IMR-90 (cell line): ENCODE results near the gene FGF5. TPM values are rescaled to one million over a fixed set of nuclear protein-coding genes. Genes with fewer than 3 reads are reported as not detected.

Experiments used
- ATAC-seq: fragments of 200-7000 bp; cut with Tn5 transposase; 2 replicates; pipeline ENCODE4 v1.9.1; 2020; ENCODE audit warnings: low read depth, mild to moderate bottlenecking, moderate library complexity
- BruUV-seq: library from RNA; stranded (reverse); fragments of 400-500 nt; replicated peaks from 2 replicates; lab custom pipeline; 2021; lab: Mats Ljungman, UMichigan
- CTCF ChIA-PET: fragments of 300-600 bp; formaldehyde crosslinking; extraction: SDS; loops from one replicate; lab custom pipeline; 2021; ENCODE audit warnings: antibody characterized with exemption; lab: Yijun Ruan, JAX
- POLR2A ChIA-PET: fragments of 300-600 bp; sonication (Branson Sonifier 250); formaldehyde crosslinking; loops from one replicate; lab custom pipeline; 2022; ENCODE audit warnings: antibody characterized with exemption; ENCODE audit not compliant: unreplicated experiment; lab: Charles Lee
- DNase-seq: peaks from one replicate; pipeline ENCODE4 v3.0.0; 2013
- H2AFZ ChIP-seq: replicated peaks from 2 replicates; pipeline ENCODE3; 2013; ENCODE audit warnings: low read length, mild to moderate bottlenecking; ENCODE audit not compliant: poor library complexity
- H2AK5ac ChIP-seq: 2 replicates; pipeline ENCODE4 v1.6.1; 2013; ENCODE audit warnings: low read depth, low read length, inconsistent platforms
- H2AK9ac ChIP-seq: replicated peaks from 2 replicates; pipeline ENCODE3; 2013; ENCODE audit warnings: mild to moderate bottlenecking, low read depth, low read length, moderate library complexity; ENCODE audit not compliant: poor library complexity
- H2BK120ac ChIP-seq: 2 replicates; pipeline ENCODE4 v1.6.1; 2013; ENCODE audit warnings: low read depth, low read length, inconsistent platforms
- H2BK15ac ChIP-seq: 3 replicates; pipeline ENCODE4 v1.6.1; 2013; ENCODE audit warnings: low read depth, low read length, inconsistent platforms
- H2BK20ac ChIP-seq: 2 replicates; pipeline ENCODE4 v1.6.1; 2013; ENCODE audit warnings: low read depth, mild to moderate bottlenecking, inconsistent platforms, low read length, moderate library complexity
- H2BK5ac ChIP-seq: 2 replicates; pipeline ENCODE4 v1.6.1; 2013; ENCODE audit warnings: mild to moderate bottlenecking, low read depth, low read length, inconsistent platforms; ENCODE audit not compliant: poor library complexity, severe bottlenecking
- H3K14ac ChIP-seq: replicated peaks from 2 replicates; pipeline ENCODE4 v1.6.1; 2013; ENCODE audit warnings: low read depth, low read length, inconsistent platforms
- H3K18ac ChIP-seq: 2 replicates; pipeline ENCODE4 v1.6.1; 2013; ENCODE audit warnings: low read depth, low read length, control low read depth
- H3K23ac ChIP-seq: 2 replicates; pipeline ENCODE4 v1.6.1; 2013; ENCODE audit warnings: low read depth, low read length, inconsistent platforms
- H3K27ac ChIP-seq: 2 replicates; pipeline ENCODE4 v1.5.1; 2013; ENCODE audit warnings: mild to moderate bottlenecking, control low read depth, low read length; ENCODE audit not compliant: insufficient read depth
- H3K27me3 ChIP-seq: 2 replicates; pipeline ENCODE4 v1.6.1; 2013; ENCODE audit warnings: low read length; ENCODE audit not compliant: control insufficient read depth, insufficient read depth
- H3K36me3 ChIP-seq: 2 replicates; pipeline ENCODE4 v1.6.1; 2013; ENCODE audit warnings: low read length, mixed read lengths; ENCODE audit not compliant: control insufficient read depth, insufficient read depth
- H3K4ac ChIP-seq: 2 replicates; pipeline ENCODE4 v1.6.1; 2013; ENCODE audit warnings: low read depth, low read length, inconsistent platforms
- H3K4me1 ChIP-seq: 2 replicates; pipeline ENCODE4 v1.6.1; 2013; ENCODE audit warnings: low read length, mixed read lengths; ENCODE audit not compliant: control insufficient read depth, insufficient read depth
- H3K4me2 ChIP-seq: 2 replicates; pipeline ENCODE4 v1.6.1; 2013; ENCODE audit warnings: low read depth, mild to moderate bottlenecking, control low read depth, low read length, moderate library complexity
- H3K4me3 ChIP-seq: 2 replicates; pipeline ENCODE4 v1.5.1; 2013; ENCODE audit warnings: low read depth, mild to moderate bottlenecking, control low read depth, low read length, moderate library complexity; ENCODE audit not compliant: insufficient read depth
- H3K56ac ChIP-seq: 2 replicates; pipeline ENCODE4 v1.6.1; 2013; ENCODE audit warnings: low read length, inconsistent platforms; ENCODE audit not compliant: insufficient read depth; ENCODE audit errors: extremely low read depth
- H3K79me1 ChIP-seq, 2 experiments: 2 replicates each; pipeline ENCODE4 v1.6.1; 2013; ENCODE audit warnings: low read length in 2 of 2, inconsistent platforms in 1 of 2, low read depth in 1 of 2
- H3K9ac ChIP-seq: 2 replicates; pipeline ENCODE4 v1.6.1; 2013; ENCODE audit warnings: low read depth, low read length, control low read depth
- H3K9me1 ChIP-seq: 2 replicates; pipeline ENCODE4 v1.6.1; 2013; ENCODE audit warnings: low read length, inconsistent platforms; ENCODE audit not compliant: insufficient read depth
- H3K9me3 ChIP-seq: 2 replicates; pipeline ENCODE4 v1.6.1; 2013; ENCODE audit warnings: low read length; ENCODE audit not compliant: control insufficient read depth, insufficient read depth
- H4K20me1 ChIP-seq: 2 replicates; pipeline ENCODE4 v1.6.1; 2013; ENCODE audit warnings: low read length, inconsistent platforms; ENCODE audit not compliant: insufficient read depth
- H4K5ac ChIP-seq: 2 replicates; pipeline ENCODE4 v1.6.1; 2013; ENCODE audit warnings: mild to moderate bottlenecking, low read depth, low read length, control low read depth
- H4K8ac ChIP-seq, 2 experiments: 2 replicates each; pipeline ENCODE4 v1.6.1; 2013; ENCODE audit warnings: low read depth in 2 of 2, low read length in 2 of 2, control low read depth in 1 of 2, inconsistent platforms in 1 of 2
- H4K91ac ChIP-seq: 2 replicates; pipeline ENCODE4 v1.6.1; 2013; ENCODE audit warnings: low read depth, low read length, inconsistent platforms; ENCODE audit not compliant: insufficient read depth
- BHLHE40 ChIP-seq: fragments of 150-350 bp; IDR thresholded peaks from 2 replicates; pipeline ENCODE4 v1.6.1; 2016; ENCODE audit warnings: mild to moderate bottlenecking, low read depth, low read length
- CEBPB ChIP-seq: IDR thresholded peaks from 2 replicates; pipeline ENCODE4 v1.6.1; 2012; ENCODE audit warnings: low read depth, low read length, improper control_type of control experiment
- CHD1 ChIP-seq: IDR thresholded peaks from 2 replicates; pipeline ENCODE4 v1.6.1; 2012; ENCODE audit warnings: low read depth, low read length, improper control_type of control experiment
- CTCF ChIP-seq: conservative IDR thresholded peaks from 2 replicates; pipeline ENCODE4 v1.5.1; 2012; ENCODE audit warnings: mild to moderate bottlenecking, low read depth, low read length, improper control_type of control experiment
- ELK1 ChIP-seq: fragments of 150-350 bp; IDR thresholded peaks from 2 replicates; pipeline ENCODE4 v1.6.1; 2016; ENCODE audit warnings: low read depth, mild to moderate bottlenecking, low read length, moderate library complexity, borderline replicate concordance
- FOS ChIP-seq: fragments of 150-350 bp; IDR thresholded peaks from 2 replicates; pipeline ENCODE4 v1.6.1; 2016; ENCODE audit warnings: low read depth, low read length
- MAFK ChIP-seq: IDR thresholded peaks from 2 replicates; pipeline ENCODE4 v1.6.1; 2012; ENCODE audit warnings: low read depth, low read length, improper control_type of control experiment
- MAZ ChIP-seq: IDR thresholded peaks from 2 replicates; pipeline ENCODE4 v1.6.1; 2012; ENCODE audit warnings: low read depth, mild to moderate bottlenecking, low read length, improper control_type of control experiment, moderate library complexity, borderline replicate concordance
- MXI1 ChIP-seq: IDR thresholded peaks from 2 replicates; pipeline ENCODE4 v1.6.1; 2012; ENCODE audit warnings: low read depth, mild to moderate bottlenecking, low read length, moderate library complexity, borderline replicate concordance
- NFE2L2 ChIP-seq: fragments of 150-350 bp; IDR thresholded peaks from 2 replicates; pipeline ENCODE4 v1.6.1; 2016; ENCODE audit warnings: low read depth, mild to moderate bottlenecking, low read length
- POLR2A ChIP-seq: IDR thresholded peaks from 2 replicates; pipeline ENCODE4 v1.6.1; 2012; ENCODE audit warnings: mild to moderate bottlenecking, low read depth, low read length
- RAD21 ChIP-seq: IDR thresholded peaks from 2 replicates; pipeline ENCODE4 v1.6.1; 2012; ENCODE audit warnings: low read length, improper control_type of control experiment
- RCOR1 ChIP-seq: IDR thresholded peaks from 2 replicates; pipeline ENCODE4 v1.6.1; 2012; ENCODE audit warnings: mild to moderate bottlenecking, low read length, improper control_type of control experiment; ENCODE audit not compliant: insufficient replicate concordance
- RFX5 ChIP-seq: IDR thresholded peaks from 2 replicates; pipeline ENCODE4 v1.8.0; 2012; ENCODE audit warnings: low read depth, mild to moderate bottlenecking, low read length, moderate library complexity
- SMC3 ChIP-seq: fragments of 150-350 bp; IDR thresholded peaks from 2 replicates; pipeline ENCODE4 v1.6.1; 2016; ENCODE audit warnings: low read depth, mild to moderate bottlenecking, antibody characterized with exemption, low read length, moderate library complexity
- USF2 ChIP-seq: fragments of 150-350 bp; IDR thresholded peaks from 2 replicates; pipeline ENCODE4 v1.6.1; 2017; ENCODE audit warnings: mild to moderate bottlenecking, antibody characterized with exemption, low read length, low read depth
- WGBS, 2 experiments: methylation state at CpG; one replicate each; pipeline versions ENCODE4 v1.1.5 to v1.1.7; 2013; ENCODE audit warnings: missing lambda C conversion rate in 2 of 2; ENCODE audit not compliant: insufficient read length in 1 of 2; ENCODE audit errors: extremely low coverage in 2 of 2; 5-methylcytosine and 5-hydroxymethylcytosine counted together
- dilution Hi-C: fragments of 300-500 bp; cut with HindIII; formaldehyde crosslinking; loops from one replicate; pipeline ENCODE4 v1.14.3; 2018; ENCODE audit warnings: low sequenced_read_pairs; ENCODE audit not compliant: unreplicated experiment
- in situ Hi-C: fragments of 300-500 bp; cut with MboI; formaldehyde crosslinking; loops from 3 replicates; pipeline ENCODE4 v1.14.3; 2019; ENCODE audit warnings: low sequenced_read_pairs, inconsistent platforms, mixed read lengths
- intact Hi-C: fragments of 100-400 bp; cut with micrococcal nuclease; formaldehyde crosslinking; loops from 2 replicates; pipeline ENCODE4 v1.10.0; 2022
- polyA plus RNA-seq, 3 experiments: library from polyadenylated mRNA; depleted of rRNA; stranded (reverse); fragments of >200 nt; gene quantifications; 2 replicates each; pipeline ENCODE4 v1.2.3, GENCODE V29; 2012; ENCODE audit warnings: low replicate concordance in 1 of 3
- total RNA-seq: library from RNA; depleted of rRNA; stranded (reverse); fragments of >200 nt; gene quantifications from 2 replicates; pipeline ENCODE4 v1.2.3, GENCODE V29; 2012

Gene FGF5
- total and polyA plus RNA-seq, 2 of the 4 experiments (the other 2 are of a cell fraction): 18.6 to 42.1 TPM

GRCh38 chr4:80253510-80253909, 13.0 kb upstream of the FGF5 start:
- H3K36me3 ChIP-seq: no peaks in the 10 kb centered on the region
- TF ChIP-seq SMC3: no peak
- TF ChIP-seq CEBPB: no peak
- no peak for TF ChIP-seq MAZ
- no peak for TF ChIP-seq CHD1
- TF ChIP-seq CTCF: no peak
- no peak for TF ChIP-seq ELK1
- no peak for TF ChIP-seq RFX5
- no peak for TF ChIP-seq MAFK
- no peak for TF ChIP-seq MXI1
- TF ChIP-seq RAD21: no peak
- TF ChIP-seq POLR2A: no peak
- no peak for TF ChIP-seq USF2
- TF ChIP-seq RCOR1: no peak
- no peak for TF ChIP-seq BHLHE40
- TF ChIP-seq NFE2L2: no peak
- TF ChIP-seq FOS: no peak
- H4K8ac ChIP-seq: peak overlapping the region in 1 of 2 experiments; percentile 8; a peak in 1 of 4 replicates
- WGBS, 2 experiments: 61% methylated on average over 3 of the region's 4 CpGs; no CpG with 5 or more reads in 1 of the 2 experiments
- peak overlapping the region; percentile 41; the same call in 1 of the 2 replicates for H3K4ac ChIP-seq
- no peak overlapping the region for H3K56ac ChIP-seq
- no TSS peak for BruUV-seq
- H2AFZ ChIP-seq: no peak overlapping the region
- H3K18ac ChIP-seq: no peak overlapping the region
- peaks cover 0 to 8% of the 10 kb centered on the region in 2 experiments; a peak in 1 of 4 replicates for H3K79me1 ChIP-seq
- no peaks in the 10 kb centered on the region for H3K27me3 ChIP-seq
- peak overlapping the region; percentile 66 for H2BK120ac ChIP-seq
- ChIA-PET POLR2A (no interaction called here), CTCF (interaction anchor here (0.7 kb wide), 1 partner anchor 12 kb away, joined by 3 read pairs; no protein-coding TSS in a partner anchor)
- no peaks in the 10 kb centered on the region for H4K20me1 ChIP-seq
- 0 out of 3 replicates have a peak overlapping the region, but pooled peaks have one; percentile 19 for H2BK15ac ChIP-seq
- in situ Hi-C loops: no loop called here
- DNase-seq (no peak), ATAC-seq (no peak)
- no peak overlapping the region for H2AK9ac ChIP-seq
- no peak overlapping the region; the same call in 1 of the 2 replicates for H4K91ac ChIP-seq
- peak overlapping the region; percentile 12; the same call in 1 of the 2 replicates for H2BK20ac ChIP-seq
- dilution Hi-C loops: no loop called here
- no peak overlapping the region for H3K4me2 ChIP-seq
- H2BK5ac ChIP-seq: no peak overlapping the region
- no peak overlapping the region for H3K27ac ChIP-seq
- peaks cover 5% of the 10 kb centered on the region; the same call in 1 of the 2 replicates for H3K9me1 ChIP-seq
- peak overlapping the region; percentile 52; the same call in 1 of the 2 replicates for H2AK5ac ChIP-seq
- intact Hi-C loops: no loop called here
- H4K5ac ChIP-seq: peak overlapping the region; percentile 2; the same call in 1 of the 2 replicates
- peaks cover 11% of the 10 kb centered on the region for H3K4me1 ChIP-seq
- 0 out of 2 replicates have a peak overlapping the region, but pooled peaks have one; percentile 6 for H3K9ac ChIP-seq
- H3K4me3 ChIP-seq: no peak overlapping the region
- H3K9me3 ChIP-seq: no peaks in the 10 kb centered on the region
- 0 out of 2 replicates have a peak overlapping the region, but pooled peaks have one; percentile 35 for H3K14ac ChIP-seq
- peak overlapping the region; percentile 36; the same call in 1 of the 2 replicates for H3K23ac ChIP-seq
